Brain microvascular endothelial cell (primary cell): Measurements from ENCODE around the gene STRADB.
"Not testable (repeated sequence)": the region's sequence is repeated elsewhere in the genome, so short reads cannot be mapped to it uniquely, and the experiment has no call there.

ENCODE experiments used
- DNase-seq: peaks from one replicate; pipeline ENCODE4 v3.0.0-alpha.2; 2020
- H3K27ac ChIP-seq: fragments of 250-450 bp; sonication (Bioruptor Pico); 2 replicates; pipeline ENCODE4 v1.5.1; 2020; ENCODE audit warnings: mild to moderate bottlenecking, moderate library complexity
- H3K27me3 ChIP-seq: fragments of 250-450 bp; sonication (Bioruptor Pico); replicated peaks from 2 replicates; pipeline ENCODE4 v1.5.1; 2020; ENCODE audit warnings: mild to moderate bottlenecking
- H3K36me3 ChIP-seq: fragments of 250-450 bp; sonication (Bioruptor Pico); replicated peaks from 2 replicates; pipeline ENCODE4 v1.5.1; 2020; ENCODE audit warnings: mild to moderate bottlenecking
- H3K4me3 ChIP-seq: 2 replicates; pipeline ENCODE4 v1.5.1; 2011; ENCODE audit warnings: low read depth, mild to moderate bottlenecking, control low read depth, low read length, moderate library complexity
- in situ Hi-C: cut with HindIII; loops from 2 replicates; pipeline ENCODE4 v1.10.0; 2017; ENCODE audit warnings: low sequenced_read_pairs, low pct_ligation_motif_present
- TF ChIP-seq, protein P1 (sequence below): IDR thresholded peaks from 2 replicates; pipeline ENCODE4 v1.5.1; 2011; ENCODE audit warnings: low read depth, mild to moderate bottlenecking, moderate library complexity, low read length, control low read depth, inconsistent platforms; ENCODE audit errors: missing control alignments

The STRADB gene

DNA sequence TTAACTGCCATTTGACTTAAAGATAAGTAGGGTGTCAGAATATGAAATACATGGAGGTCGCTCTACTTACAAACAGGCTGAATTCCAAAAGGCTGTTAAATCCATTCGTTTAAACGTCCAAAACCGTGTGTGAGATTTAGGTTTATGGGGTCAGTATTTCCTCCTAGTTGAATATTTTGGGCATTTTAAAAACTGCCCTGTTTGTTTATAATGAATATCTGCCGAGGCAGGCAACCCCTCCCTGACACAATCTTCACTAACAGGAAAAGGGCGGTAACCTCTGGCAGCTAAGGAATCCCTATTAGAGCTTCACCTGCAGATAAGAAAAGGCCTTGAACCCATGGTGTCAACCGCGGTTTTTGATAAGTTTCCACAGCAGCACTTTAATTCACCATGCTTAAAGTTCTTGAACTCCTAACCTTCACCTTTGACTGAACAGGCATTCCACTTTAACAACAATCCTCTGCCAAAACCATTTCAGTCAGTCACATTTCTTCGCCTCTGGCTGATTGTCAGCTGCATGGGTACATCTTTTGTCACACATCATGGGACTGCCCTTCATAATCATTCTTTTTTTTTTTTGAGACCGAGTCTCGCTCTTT, 18.0 kb upstream of the STRADB start:
- Histone ChIP-seq H3K36me3 (no peaks in the 10 kb centered on the region), H3K4me3 (no peak overlapping the region), H3K27me3 (no peaks in the 10 kb centered on the region), H3K27ac (no peak overlapping the region)
- no peak for DNase-seq
- TF ChIP-seq, protein P1, sequence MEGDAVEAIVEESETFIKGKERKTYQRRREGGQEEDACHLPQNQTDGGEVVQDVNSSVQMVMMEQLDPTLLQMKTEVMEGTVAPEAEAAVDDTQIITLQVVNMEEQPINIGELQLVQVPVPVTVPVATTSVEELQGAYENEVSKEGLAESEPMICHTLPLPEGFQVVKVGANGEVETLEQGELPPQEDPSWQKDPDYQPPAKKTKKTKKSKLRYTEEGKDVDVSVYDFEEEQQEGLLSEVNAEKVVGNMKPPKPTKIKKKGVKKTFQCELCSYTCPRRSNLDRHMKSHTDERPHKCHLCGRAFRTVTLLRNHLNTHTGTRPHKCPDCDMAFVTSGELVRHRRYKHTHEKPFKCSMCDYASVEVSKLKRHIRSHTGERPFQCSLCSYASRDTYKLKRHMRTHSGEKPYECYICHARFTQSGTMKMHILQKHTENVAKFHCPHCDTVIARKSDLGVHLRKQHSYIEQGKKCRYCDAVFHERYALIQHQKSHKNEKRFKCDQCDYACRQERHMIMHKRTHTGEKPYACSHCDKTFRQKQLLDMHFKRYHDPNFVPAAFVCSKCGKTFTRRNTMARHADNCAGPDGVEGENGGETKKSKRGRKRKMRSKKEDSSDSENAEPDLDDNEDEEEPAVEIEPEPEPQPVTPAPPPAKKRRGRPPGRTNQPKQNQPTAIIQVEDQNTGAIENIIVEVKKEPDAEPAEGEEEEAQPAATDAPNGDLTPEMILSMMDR, result no peak
- in situ Hi-C loops, result no loop called here

DNA sequence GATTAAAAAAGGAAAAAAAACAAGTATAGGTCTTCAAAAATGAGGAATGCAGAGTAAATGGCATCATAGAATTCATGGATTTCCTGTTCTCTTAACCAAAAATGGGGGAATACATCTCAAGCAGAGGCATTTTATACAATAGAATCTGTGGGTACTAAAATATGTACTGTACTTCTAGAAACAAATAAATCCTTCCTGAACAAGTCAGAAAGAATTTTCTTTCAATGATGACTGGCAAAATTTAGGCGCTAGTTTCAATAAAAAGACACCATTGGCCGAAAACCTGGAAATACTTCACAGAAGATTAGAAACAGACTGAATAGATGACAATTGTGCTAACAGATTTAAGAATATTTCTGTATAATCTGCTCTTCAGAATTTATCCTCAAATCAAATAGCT, 15.4 kb upstream of the STRADB start:
- Histone ChIP-seq H3K27ac (no peak overlapping the region), H3K36me3 (no peaks in the 10 kb centered on the region), H3K4me3 (no peak overlapping the region), H3K27me3 (no peaks in the 10 kb centered on the region)
- TF ChIP-seq, protein P1, result no peak
- no peak for DNase-seq
- in situ Hi-C loops, result no loop called here

DNA sequence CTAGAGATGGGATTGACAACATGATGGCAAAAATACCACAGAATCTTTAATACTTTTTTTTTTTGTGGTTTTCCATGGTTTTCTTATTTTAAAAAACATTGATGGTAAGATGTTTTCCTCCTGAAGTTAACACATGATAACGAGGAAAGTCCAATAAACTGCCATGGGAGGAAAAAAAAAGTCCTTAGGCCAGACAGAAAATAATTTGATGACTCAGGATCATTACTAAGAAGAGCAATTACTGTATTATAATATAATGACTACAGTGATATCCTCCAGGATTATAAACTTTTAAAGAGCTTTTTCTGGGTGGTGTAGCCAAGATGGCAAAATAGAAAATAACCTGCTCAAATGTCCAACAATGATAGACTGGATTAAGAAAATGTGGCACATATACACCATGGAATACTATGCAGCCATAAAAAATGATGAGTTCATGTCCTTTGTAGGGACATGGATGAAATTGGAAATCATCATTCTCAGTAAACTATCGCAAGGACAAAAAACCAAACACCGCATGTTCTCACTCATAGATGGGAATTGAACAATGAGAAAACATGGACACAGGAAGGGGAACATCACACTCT, 12.1 kb upstream of the STRADB start:
- H3K27me3 ChIP-seq, H3K36me3 ChIP-seq, in situ Hi-C loops: not testable (repeated sequence)

DNA sequence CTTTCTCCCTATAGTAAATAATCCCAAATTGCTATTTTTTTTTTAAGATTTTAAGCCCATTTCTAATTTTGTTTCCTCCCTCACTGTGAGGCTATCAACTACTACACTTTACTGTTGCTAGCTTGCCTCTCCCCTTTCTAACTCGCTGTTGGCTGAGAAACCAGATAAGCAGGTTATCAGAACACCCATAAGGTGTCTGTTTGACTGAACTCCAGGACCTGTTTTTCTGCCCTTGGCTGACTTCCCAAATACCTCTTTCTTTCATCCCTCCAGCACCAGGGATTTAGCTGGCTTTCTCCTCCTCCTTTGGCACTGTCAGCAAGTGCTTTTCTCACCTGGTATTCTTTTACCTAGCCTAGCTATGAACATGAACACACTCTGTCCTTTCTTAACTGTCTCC, 11.4 kb upstream of the STRADB start:
- Histone ChIP-seq H3K27me3 (no peaks in the 10 kb centered on the region), H3K27ac (no peak overlapping the region), H3K36me3 (no peaks in the 10 kb centered on the region), H3K4me3 (no peak overlapping the region)
- in situ Hi-C loops, result no loop called here
- TF ChIP-seq, protein P1, result no peak
- no peak for DNase-seq

More for the DNA sequence above, 12.1 kb upstream of the STRADB start:
- not testable (repeated sequence) for DNase-seq, H3K4me3 ChIP-seq, H3K27ac ChIP-seq

DNA sequence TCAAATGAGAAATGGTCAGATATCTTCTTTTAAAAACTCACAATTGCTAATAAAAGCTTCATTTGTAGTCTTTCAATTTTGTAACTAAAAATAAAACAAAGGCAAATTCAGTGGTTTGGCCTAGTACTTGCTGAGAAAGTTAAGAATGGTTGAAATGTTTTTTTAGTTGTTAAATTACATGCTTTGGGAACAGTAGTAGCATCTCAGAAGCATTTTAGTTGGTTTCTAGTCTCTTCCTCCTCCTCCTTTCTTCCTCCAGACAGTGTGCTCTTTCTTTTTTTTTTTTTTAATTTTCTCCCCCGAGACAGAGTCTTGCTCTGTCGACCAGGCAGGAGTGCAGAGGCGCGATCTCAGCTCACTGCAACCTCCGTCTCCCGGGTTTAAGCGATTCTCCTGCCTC, 10.1 kb upstream of the STRADB start:
- H3K4me3 ChIP-seq, result no peak overlapping the region

DNA sequence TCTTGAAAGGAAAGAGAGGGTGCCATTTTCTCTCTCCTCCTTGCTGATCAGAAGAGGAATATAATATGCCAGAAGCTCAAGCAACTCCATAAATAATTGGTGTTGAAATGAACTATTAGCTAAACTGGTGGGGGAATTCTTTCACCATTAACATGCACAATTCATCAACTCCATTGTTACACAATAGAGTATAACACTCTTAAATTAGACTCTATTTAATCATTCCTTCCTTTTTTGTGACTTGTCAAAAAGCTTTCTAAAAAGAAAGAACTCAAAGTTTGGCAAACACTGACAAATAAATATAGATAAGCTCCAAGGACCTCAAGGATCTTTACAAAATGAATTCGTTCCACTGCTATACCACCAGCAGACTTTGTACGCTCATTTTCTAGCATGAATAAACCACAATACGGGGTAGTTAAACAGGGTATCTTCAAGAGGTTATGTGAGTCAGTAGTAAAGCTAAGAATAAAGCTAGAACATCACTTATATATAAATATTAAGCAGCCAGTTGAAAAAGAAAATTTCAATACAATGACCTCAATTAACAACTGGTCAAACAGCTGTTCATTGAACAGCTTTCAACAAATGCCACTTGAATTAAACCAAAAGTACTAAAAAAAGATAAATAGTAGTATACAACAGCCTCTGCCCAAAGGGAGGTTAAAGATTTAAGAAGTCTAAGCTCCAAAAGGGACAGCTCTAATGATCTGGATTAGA, 6.6 kb upstream of the STRADB start:
- TF ChIP-seq, protein P1, result no peak
- no peak for DNase-seq
- no peaks in the 10 kb centered on the region for H3K36me3 ChIP-seq
- H3K27ac ChIP-seq, result no peak overlapping the region
- no peak overlapping the region for H3K4me3 ChIP-seq
- in situ Hi-C loops, result no loop called here
- no peaks in the 10 kb centered on the region for H3K27me3 ChIP-seq

More for the DNA sequence above, 10.1 kb upstream of the STRADB start:
- DNase-seq, result no peak
- TF ChIP-seq, protein P1, result no peak
- Histone ChIP-seq H3K27me3 (no peaks in the 10 kb centered on the region), H3K27ac (no peak overlapping the region), H3K36me3 (no peaks in the 10 kb centered on the region)
- in situ Hi-C loops, result no loop called here
